H9 (cell line): ENCODE results near the gene CFAP46. TPM values are rescaled to one million over a fixed set of nuclear protein-coding genes. Genes with fewer than 3 reads are reported as not detected.

ENCODE experiments used
- DNase-seq: peaks from one replicate; pipeline ENCODE4 v3.0.0-alpha.2; 2017
- H2AFZ ChIP-seq: one replicate; pipeline ENCODE4 v1.6.1; 2013; ENCODE audit warnings: mild to moderate bottlenecking, low read length, control low read depth, moderate library complexity
- H2AK5ac ChIP-seq: 2 replicates; pipeline ENCODE4 v1.6.1; 2013; ENCODE audit warnings: low read length, control low read depth, mixed read lengths; ENCODE audit not compliant: insufficient read length
- H2BK120ac ChIP-seq: one replicate; pipeline ENCODE4 v1.6.1; 2013; ENCODE audit warnings: low read depth, mild to moderate bottlenecking, low read length, control low read depth, inconsistent platforms; ENCODE audit not compliant: poor library complexity, severe bottlenecking
- H2BK12ac ChIP-seq: 2 replicates; pipeline ENCODE4 v1.6.1; 2013; ENCODE audit warnings: low read length, control low read depth, mixed read lengths, low read depth; ENCODE audit not compliant: insufficient read length
- H2BK15ac ChIP-seq: 2 replicates; pipeline ENCODE4 v1.6.1; 2013; ENCODE audit warnings: low read depth, low read length, control low read depth
- H2BK20ac ChIP-seq: one replicate; pipeline ENCODE4 v1.6.1; 2013; ENCODE audit warnings: low read depth, mild to moderate bottlenecking, low read length, control low read depth, inconsistent platforms; ENCODE audit not compliant: poor library complexity, severe bottlenecking
- H2BK5ac ChIP-seq: 2 replicates; pipeline ENCODE4 v1.6.1; 2013; ENCODE audit warnings: low read length, control low read depth, mixed read lengths; ENCODE audit not compliant: insufficient read length
- H3K14ac ChIP-seq: 2 replicates; pipeline ENCODE4 v1.6.1; 2013; ENCODE audit warnings: low read length, control low read depth; ENCODE audit not compliant: insufficient read depth
- H3K18ac ChIP-seq: 2 replicates; pipeline ENCODE4 v1.6.1; 2013; ENCODE audit warnings: low read depth, mild to moderate bottlenecking, mixed read lengths, low read length, control low read depth; ENCODE audit not compliant: insufficient read length
- H3K23ac ChIP-seq: 2 replicates; pipeline ENCODE4 v1.6.1; 2013; ENCODE audit warnings: low read length, control low read depth, mixed read lengths, low read depth; ENCODE audit not compliant: insufficient read length
- H3K23me2 ChIP-seq: 2 replicates; pipeline ENCODE4 v1.6.1; 2013; ENCODE audit warnings: low read depth, mild to moderate bottlenecking, mixed read lengths, low read length, control low read depth; ENCODE audit not compliant: insufficient read length, poor library complexity, severe bottlenecking
- H3K27ac ChIP-seq: 2 replicates; pipeline ENCODE4 v1.5.1; 2013; ENCODE audit warnings: low read length, control low read depth, mixed read lengths, low read depth; ENCODE audit not compliant: insufficient read length
- H3K27me3 ChIP-seq: 2 replicates; pipeline ENCODE4 v1.6.1; 2013; ENCODE audit warnings: low read length, control low read depth, inconsistent platforms; ENCODE audit not compliant: insufficient read depth
- H3K4ac ChIP-seq: 2 replicates; pipeline ENCODE4 v1.6.1; 2013; ENCODE audit warnings: low read depth, mild to moderate bottlenecking, control low read depth, inconsistent platforms, low read length, moderate library complexity
- H3K4me1 ChIP-seq: 2 replicates; pipeline ENCODE4 v1.6.1; 2013; ENCODE audit warnings: low read length, control low read depth, inconsistent platforms; ENCODE audit not compliant: insufficient read depth
- H3K4me2 ChIP-seq: 2 replicates; pipeline ENCODE4 v1.6.1; 2013; ENCODE audit warnings: low read length, control low read depth, mixed read lengths; ENCODE audit not compliant: insufficient read length, insufficient read depth
- H3K56ac ChIP-seq: 2 replicates; pipeline ENCODE4 v1.6.1; 2013; ENCODE audit warnings: low read depth, mild to moderate bottlenecking, mixed read lengths, low read length, control low read depth; ENCODE audit not compliant: insufficient read length
- H3K79me1 ChIP-seq: 2 replicates; pipeline ENCODE4 v1.6.1; 2013; ENCODE audit warnings: low read depth, mild to moderate bottlenecking, moderate library complexity, low read length, control low read depth, inconsistent platforms; ENCODE audit not compliant: insufficient read depth, poor library complexity, severe bottlenecking
- H3K79me2 ChIP-seq: 2 replicates; pipeline ENCODE4 v1.6.1; 2013; ENCODE audit warnings: low read length, control low read depth, inconsistent platforms; ENCODE audit not compliant: insufficient read depth
- H3K9ac ChIP-seq: 2 replicates; pipeline ENCODE4 v1.6.1; 2013; ENCODE audit warnings: low read length, control low read depth, mixed read lengths; ENCODE audit not compliant: insufficient read length; ENCODE audit errors: extremely low read depth
- H3K9me3 ChIP-seq: one replicate; pipeline ENCODE4 v1.6.1; 2013; ENCODE audit warnings: low read depth, low read length, inconsistent platforms; ENCODE audit not compliant: control insufficient read depth
- H3T11ph ChIP-seq: one replicate; pipeline ENCODE4 v1.6.1; 2013; ENCODE audit warnings: mild to moderate bottlenecking, low read length, control low read depth, inconsistent platforms
- H4K20me1 ChIP-seq: one replicate; pipeline ENCODE4 v1.6.1; 2013; ENCODE audit not compliant: control insufficient read depth, insufficient read length, insufficient read depth
- H4K5ac ChIP-seq: 2 replicates; pipeline ENCODE4 v1.6.1; 2013; ENCODE audit warnings: low read depth, mild to moderate bottlenecking, mixed read lengths, low read length, control low read depth; ENCODE audit not compliant: insufficient read length
- H4K8ac ChIP-seq: replicated peaks from 2 replicates; pipeline ENCODE4 v1.6.1; 2013; ENCODE audit warnings: low read length, control low read depth, mixed read lengths, low read depth; ENCODE audit not compliant: insufficient read length
- H4K91ac ChIP-seq: 2 replicates; pipeline ENCODE4 v1.6.1; 2013; ENCODE audit warnings: low read depth, mild to moderate bottlenecking, moderate library complexity, mixed read lengths, low read length, control low read depth; ENCODE audit not compliant: insufficient read length
- H3K27ac Mint-ChIP-seq, 3 experiments: 2 replicates in 2 of 3; 3 replicates in 1 of 3; pipeline ENCODE4 v1.8.0; 2020 to 2021; ENCODE audit warnings: mixed read lengths in 3 of 3, mild to moderate bottlenecking in 1 of 3, moderate library complexity in 1 of 3
- H3K27me3 Mint-ChIP-seq: 2 replicates; pipeline ENCODE4 v1.8.0; 2021; ENCODE audit warnings: low read depth, mild to moderate bottlenecking, moderate library complexity, mixed read lengths
- H3K36me3 Mint-ChIP-seq, 3 experiments: 2 replicates in 2 of 3; 3 replicates in 1 of 3; pipeline ENCODE4 v1.8.0; 2020 to 2021; ENCODE audit warnings: low read depth in 3 of 3, mixed read lengths in 3 of 3; ENCODE audit not compliant: insufficient read depth in 1 of 3
- H3K4me1 Mint-ChIP-seq, 2 experiments: 2 replicates each; pipeline ENCODE4 v1.8.0; 2020; ENCODE audit warnings: mixed read lengths in 2 of 2
- H3K4me3 Mint-ChIP-seq, 2 experiments: 2 replicates in 1 of 2; 3 replicates in 1 of 2; pipeline ENCODE4 v1.8.0; 2020 to 2021; ENCODE audit warnings: mild to moderate bottlenecking in 2 of 2, mixed read lengths in 2 of 2, moderate library complexity in 1 of 2
- H3K9me3 Mint-ChIP-seq, 2 experiments: 2 replicates in 1 of 2; 3 replicates in 1 of 2; pipeline ENCODE4 v1.8.0; 2020; ENCODE audit warnings: mild to moderate bottlenecking in 2 of 2, mixed read lengths in 2 of 2, moderate library complexity in 1 of 2
- CTCF ChIP-seq: fragments of 200-600 bp; sonication (generic); conservative IDR thresholded peaks from 3 replicates; pipeline ENCODE4 v1.8.0; 2021; ENCODE audit warnings: antibody characterized with exemption, mild to moderate bottlenecking
- WGBS: extraction: QIAGEN DNeasy Blood & Tissue Kit; methylation state at CpG from one replicate; pipeline ENCODE4 v1.1.7; 2013; ENCODE audit warnings: missing lambda C conversion rate, low lambda C conversion rate, mixed read lengths; ENCODE audit not compliant: insufficient read length; ENCODE audit errors: extremely low coverage; 5-methylcytosine and 5-hydroxymethylcytosine counted together
- total RNA-seq: library from RNA; stranded (reverse); gene quantifications from 2 replicates; pipeline ENCODE4 v1.2.1, GENCODE V29; 2021

CFAP46 gene
- total RNA-seq, 1 experiment from 2014 or later = 3.1 TPM

- Histone ChIP-seq H3T11ph (no peak overlapping the region), H3K79me1 (no peaks in the 10 kb centered on the region), H3K23me2 (no peaks in the 10 kb centered on the region), H2AK5ac (no peak overlapping the region), H4K5ac (no peak overlapping the region), H3K27me3 (no peaks in the 10 kb centered on the region), H2BK120ac (no peak overlapping the region), H2BK15ac (no peak overlapping the region), H3K27ac (no peak overlapping the region), H2BK20ac (no peak overlapping the region), H3K23ac (no peak overlapping the region), H3K18ac (no peak overlapping the region), H2BK5ac (no peak overlapping the region), H2BK12ac (no peak overlapping the region), H3K56ac (no peak overlapping the region), H3K4me1 (no peaks in the 10 kb centered on the region), H4K91ac (no peak overlapping the region), H4K20me1 (no peaks in the 10 kb centered on the region), H3K4ac (no peak overlapping the region), H3K79me2 (no peaks in the 10 kb centered on the region), H3K4me2 (no peak overlapping the region), H3K9me3 (no peaks in the 10 kb centered on the region), H2AFZ (no peak overlapping the region), H3K14ac (no peak overlapping the region), H3K9ac (no peak overlapping the region), H4K8ac (no peak overlapping the region)
- Mint-ChIP-seq H3K4me3 (no peak overlapping the region), H3K9me3 (no peaks in the 10 kb centered on the region), H3K27ac (no peak overlapping the region; a peak in 1 of 7 replicates), H3K36me3 (no peaks in the 10 kb centered on the region), H3K27me3 (no peaks in the 10 kb centered on the region; the same call in none of the 2 replicates), H3K4me1 (peaks cover 0 to 14% of the 10 kb centered on the region in 2 experiments; a peak in 2 of 4 replicates)
- TF ChIP-seq CTCF = no peak
- WGBS = no CpG with 5 or more reads among the region's 42 CpGs
- DNase-seq = no peak
These were observed 133.8 kb downstream of the CFAP46 start for GRCh38 chr10:132808383-132809231.
